GM19468 (cell line): Measurements from ENCODE around the gene DHRS4L2.
"Not testable (repeated sequence)": the region's sequence is repeated elsewhere in the genome, so short reads cannot be mapped to it uniquely, and the experiment has no call there.

ENCODE experiments used
- ATAC-seq: cut with Tn5 transposase; IDR thresholded peaks from one replicate; pipeline ENCODE4 v1.9.1; 2021; ENCODE audit warnings: mild to moderate bottlenecking, moderate library complexity, moderate number of reproducible peaks; ENCODE audit not compliant: unreplicated experiment; ENCODE audit errors: extremely low read depth

DHRS4L2 gene

GRCh38 chr14:23969481-23970282 is 19.0 kb upstream of the DHRS4L2 start:
- peak; percentile 62 for ATAC-seq

GRCh38 chr14:23970283-23970659 is 18.5 kb upstream of the DHRS4L2 start:
- not testable (repeated sequence) for ATAC-seq

DNA sequence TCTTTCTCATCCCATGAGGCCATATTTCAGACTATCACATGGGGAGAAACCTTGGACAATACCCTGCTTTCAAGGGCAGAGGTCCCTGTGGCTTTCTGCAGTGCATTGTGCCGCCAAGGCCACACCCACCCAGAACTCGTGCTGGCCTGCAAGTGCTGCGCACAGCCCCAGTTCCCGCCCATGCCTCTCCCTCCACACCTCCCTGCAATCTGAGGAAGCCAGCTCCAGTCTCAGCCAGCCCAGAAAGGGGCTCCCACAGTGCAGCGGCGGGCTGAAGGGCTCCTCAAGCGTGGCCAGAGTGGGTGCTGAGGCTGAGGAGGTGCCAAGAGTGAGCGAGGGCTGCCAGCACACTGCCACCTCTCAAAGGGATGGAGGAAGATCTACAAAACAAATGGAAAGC is 15.6 kb upstream of the DHRS4L2 start:
- ATAC-seq: not testable (repeated sequence)

GRCh38 chr14:23974041-23974440 is 14.7 kb upstream of the DHRS4L2 start:
- not testable (repeated sequence) for ATAC-seq

- ATAC-seq: not testable (repeated sequence)
These were observed 11.5 kb upstream of the DHRS4L2 start for GRCh38 chr14:23977208-23977607.

- not testable (repeated sequence) for ATAC-seq
These were observed 6.5 kb upstream of the DHRS4L2 start for GRCh38 chr14:23981951-23982813.

- no peak for ATAC-seq
These were observed 3.7 kb upstream of the DHRS4L2 start for GRCh38 chr14:23984891-23985602.

DNA sequence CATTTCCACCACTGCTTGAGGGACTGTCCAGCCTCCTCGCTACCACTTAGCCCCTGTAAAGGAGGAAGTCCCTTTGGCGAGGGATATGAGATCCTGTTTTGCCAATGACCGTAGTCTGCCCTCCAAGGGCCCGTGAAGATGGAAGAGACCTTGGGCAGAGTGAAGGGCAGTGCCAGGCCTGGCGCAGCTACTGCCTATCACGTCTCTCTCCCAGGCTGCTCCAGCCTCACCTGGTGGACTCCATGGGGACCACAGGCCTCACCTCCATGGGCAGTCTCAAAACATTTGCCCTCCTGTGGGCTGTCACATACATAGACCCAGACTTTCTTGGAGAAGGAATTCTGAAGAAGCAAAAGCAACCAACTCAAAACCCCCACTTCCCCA is 514 bp upstream of the DHRS4L2 start:
- ATAC-seq: peak; percentile 7

DNA sequence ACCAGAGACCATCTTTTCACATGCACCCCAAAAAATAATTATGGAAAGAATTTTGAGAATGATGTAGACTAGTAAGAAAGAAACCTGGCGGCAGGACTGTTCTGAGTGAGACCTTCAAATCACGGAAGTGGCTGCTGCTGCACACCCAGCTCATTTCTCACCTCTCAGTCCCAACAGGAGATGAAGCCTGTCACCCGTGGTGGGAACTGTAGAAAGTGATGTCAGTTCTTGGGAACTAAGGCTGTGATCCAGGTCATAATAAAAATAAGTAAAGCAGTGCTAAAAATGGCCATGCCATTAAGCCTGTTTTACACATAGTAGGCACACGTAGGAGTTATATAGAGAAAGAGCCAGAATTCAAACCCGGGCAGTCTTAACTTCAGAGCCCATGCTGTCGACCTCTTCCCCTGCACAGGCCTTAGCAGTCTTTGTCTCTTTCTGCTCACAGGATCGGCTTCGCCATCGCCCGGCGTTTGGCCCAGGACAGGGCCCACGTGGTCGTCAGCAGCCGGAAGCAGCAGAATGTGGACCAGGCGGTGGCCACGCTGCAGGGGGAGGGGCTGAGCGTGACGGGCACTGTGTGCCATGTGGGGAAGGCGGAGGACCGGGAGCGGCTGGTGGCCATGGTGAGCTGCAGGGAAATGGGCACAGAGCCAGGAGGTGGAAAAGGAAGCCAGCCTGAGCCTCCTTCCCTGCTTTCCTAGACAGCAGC is 1.2 kb downstream of the DHRS4L2 start:
- ATAC-seq: not testable (repeated sequence)

DNA sequence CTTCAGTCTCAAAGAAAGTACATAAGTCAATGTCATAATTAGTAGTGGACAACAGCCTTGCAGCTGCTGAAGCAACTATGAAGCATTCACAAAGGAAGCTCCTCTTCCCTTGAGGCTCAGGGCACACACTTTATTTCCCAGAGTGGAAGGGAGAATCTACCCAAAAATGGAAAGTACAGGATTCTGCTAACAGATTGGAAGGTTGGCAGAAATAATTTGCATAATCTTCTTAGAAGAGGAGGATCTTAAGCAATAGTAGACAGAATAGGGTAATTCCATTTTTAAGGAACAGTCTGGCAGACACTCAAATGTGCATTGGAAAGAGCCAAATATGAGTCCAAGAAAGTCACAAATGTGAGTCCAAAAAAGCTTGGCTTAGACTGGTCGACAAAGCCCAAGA is 2.2 kb downstream of the DHRS4L2 start:
- ATAC-seq: not testable (repeated sequence)

- ATAC-seq: not testable (repeated sequence)
These were observed 4.3 kb downstream of the DHRS4L2 start for GRCh38 chr14:23993042-23993441.

GRCh38 chr14:23996009-23996408 is 7.3 kb downstream of the DHRS4L2 start:
- not testable (repeated sequence) for ATAC-seq

- ATAC-seq: not testable (repeated sequence)
These were observed 8.1 kb downstream of the DHRS4L2 start for GRCh38 chr14:23996825-23997224.

GRCh38 chr14:23999640-24000039 is 10.9 kb downstream of the DHRS4L2 start:
- not testable (repeated sequence) for ATAC-seq

DNA sequence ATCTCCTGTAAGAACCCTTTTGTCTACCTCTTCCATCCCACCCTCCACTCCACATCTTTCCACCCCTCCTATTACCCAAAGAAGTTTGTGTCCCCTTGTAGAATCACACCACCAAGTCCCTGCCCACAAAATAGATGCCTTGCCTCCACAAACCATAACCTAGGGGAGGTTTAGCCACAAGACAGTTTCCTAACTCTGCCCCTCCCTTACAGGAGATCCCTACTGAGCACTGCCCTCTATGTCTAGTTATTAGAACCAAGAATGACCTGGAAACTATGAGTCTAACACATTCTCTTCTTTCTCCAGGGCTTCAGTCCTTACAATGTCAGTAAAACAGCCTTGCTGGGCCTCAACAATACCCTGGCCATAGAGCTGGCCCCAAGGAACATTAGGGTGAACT is 12.3 kb downstream of the DHRS4L2 start:
- not testable (repeated sequence) for ATAC-seq

DNA sequence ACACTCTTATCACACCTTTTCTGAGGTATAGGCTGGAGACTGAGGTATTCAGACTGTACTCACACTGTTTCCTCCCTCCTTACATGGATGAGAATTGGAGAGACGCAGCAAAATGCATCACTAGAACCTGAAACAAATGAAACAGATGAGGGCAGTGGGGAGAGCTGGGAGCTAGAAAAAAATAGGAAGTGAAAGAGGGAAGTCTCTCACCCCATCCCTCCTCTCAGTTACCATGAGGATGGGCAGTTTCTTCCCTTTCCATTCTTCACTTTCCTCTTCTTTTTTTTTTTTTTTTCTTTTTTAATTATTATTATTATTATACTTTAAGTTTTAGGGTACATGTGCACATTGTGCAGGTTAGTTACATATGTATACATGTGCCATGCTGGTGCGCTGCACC is 12.9 kb downstream of the DHRS4L2 start:
- ATAC-seq: not testable (repeated sequence)

DNA sequence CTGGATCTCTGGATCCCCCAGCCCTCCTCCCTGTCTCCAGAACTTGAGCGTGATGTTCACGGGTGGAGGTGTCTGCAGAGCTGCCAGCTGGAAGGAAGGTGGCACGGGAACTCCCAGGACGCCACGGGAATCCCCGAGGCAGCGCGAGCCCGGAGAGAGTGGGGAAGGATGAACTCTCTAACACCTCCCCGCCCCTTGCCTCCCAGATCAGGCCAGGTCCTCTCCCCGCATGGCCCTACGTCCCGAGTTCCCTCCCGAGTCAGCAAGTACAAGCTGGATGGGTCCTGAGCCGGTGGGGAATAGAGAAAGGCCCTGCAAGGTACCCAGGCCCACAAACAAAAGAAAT is 17.7 kb downstream of the DHRS4L2 start:
- ATAC-seq: not testable (repeated sequence)

GRCh38 chr14:24006817-24007652 is 18.3 kb downstream of the DHRS4L2 start:
- ATAC-seq: not testable (repeated sequence)

DNA sequence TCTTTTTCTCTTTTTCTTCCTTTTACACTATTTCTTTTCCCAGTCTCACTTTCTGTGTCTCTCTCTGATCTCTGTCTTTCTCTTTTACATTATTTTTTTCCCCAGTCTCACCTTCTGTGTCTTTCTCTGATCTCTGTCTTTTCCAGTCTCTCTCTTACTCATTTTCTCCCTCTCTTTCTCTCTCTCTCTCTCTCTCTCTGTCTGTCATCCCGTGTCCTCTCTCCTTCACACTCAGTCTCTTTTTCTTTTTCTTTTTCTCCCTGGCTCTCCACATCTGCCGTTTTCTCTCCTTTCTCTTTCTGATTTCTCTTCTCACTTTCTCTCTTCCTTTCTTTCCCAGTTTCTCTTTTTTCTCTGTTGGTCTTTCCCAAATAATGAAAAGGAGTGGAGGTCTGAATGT is 22.3 kb downstream of the DHRS4L2 start:
- ATAC-seq: no peak
